Erythroblast (primary cell): ENCODE data around the gene LRRC56.

Source experiments
- DNase-seq, 2 experiments: peaks; one replicate each; lab custom pipeline; 2025; lab: John Stamatoyannopoulos, UW
- GATA1 ChIP-seq: IDR thresholded peaks from 2 replicates; pipeline ENCODE4 v1.6.1; 2011; ENCODE audit warnings: low read depth, mild to moderate bottlenecking, control low read depth, low read length, moderate library complexity
- POLR2A ChIP-seq: IDR thresholded peaks from 2 replicates; pipeline ENCODE4 v1.6.1; 2011; ENCODE audit warnings: mild to moderate bottlenecking, low read length

The LRRC56 gene

GRCh38 chr11:534396-535209 is 2.7 kb upstream of the LRRC56 start:
- TF ChIP-seq GATA1: no peak
- no peak for TF ChIP-seq POLR2A
- DNase-seq: no peak

GRCh38 chr11:535210-535518 is 2.2 kb upstream of the LRRC56 start:
- no peak for TF ChIP-seq POLR2A
- no peak for TF ChIP-seq GATA1

GRCh38 chr11:535519-536454 is 1.5 kb upstream of the LRRC56 start, which contains the start of gene HRAS:
HRAS (minus strand) TSS chr11:535576.
- TF ChIP-seq POLR2A (peak; percentile 59), GATA1 (no peak)
- DNase-seq: peak; percentile 97 to 99

More at GRCh38 chr11:535210-535518, 2.2 kb upstream of the LRRC56 start:
- DNase-seq: no peak

- TF ChIP-seq POLR2A (peak; percentile 13), GATA1 (no peak)
- DNase-seq: no peak
These were observed 499 bp downstream of the LRRC56 start for GRCh38 chr11:537622-538430.

- TF ChIP-seq GATA1: no peak
- no peak for TF ChIP-seq POLR2A
- DNase-seq: no peak
These were observed 1.2 kb downstream of the LRRC56 start for GRCh38 chr11:538431-539051.

GRCh38 chr11:539971-540481 is 2.7 kb downstream of the LRRC56 start:
- TF ChIP-seq GATA1: no peak
- TF ChIP-seq POLR2A: no peak
- DNase-seq: no peak

- TF ChIP-seq POLR2A: no peak
- TF ChIP-seq GATA1: no peak
- DNase-seq: no peak
These were observed 3.5 kb downstream of the LRRC56 start for GRCh38 chr11:540583-541432.

GRCh38 chr11:541433-541885 is 4.1 kb downstream of the LRRC56 start:
- no peak for DNase-seq
- no peak for TF ChIP-seq GATA1
- no peak for TF ChIP-seq POLR2A

GRCh38 chr11:544817-545166 is 7.5 kb downstream of the LRRC56 start:
- no peak for DNase-seq
- TF ChIP-seq POLR2A (no peak), GATA1 (no peak)

- no peak for DNase-seq
These were observed 7.8 kb downstream of the LRRC56 start for GRCh38 chr11:545171-545570.

GRCh38 chr11:548700-549603 is 11.6 kb downstream of the LRRC56 start:
- DNase-seq: no peak
- TF ChIP-seq GATA1: no peak
- no peak for TF ChIP-seq POLR2A

More at GRCh38 chr11:545171-545570, 7.8 kb downstream of the LRRC56 start:
- TF ChIP-seq GATA1: no peak
- TF ChIP-seq POLR2A: no peak
